HK-2 (cell line): ENCODE results near the gene TRIM45.
A peak's percentile ranks its signal among the peaks of the same experiment; 100 is the strongest.

ENCODE experiments used
- DNase-seq: peaks from one replicate; pipeline ENCODE4 v3.0.0-alpha.2; 2018; ENCODE audit not compliant: unreplicated experiment

The TRIM45 gene

DNA sequence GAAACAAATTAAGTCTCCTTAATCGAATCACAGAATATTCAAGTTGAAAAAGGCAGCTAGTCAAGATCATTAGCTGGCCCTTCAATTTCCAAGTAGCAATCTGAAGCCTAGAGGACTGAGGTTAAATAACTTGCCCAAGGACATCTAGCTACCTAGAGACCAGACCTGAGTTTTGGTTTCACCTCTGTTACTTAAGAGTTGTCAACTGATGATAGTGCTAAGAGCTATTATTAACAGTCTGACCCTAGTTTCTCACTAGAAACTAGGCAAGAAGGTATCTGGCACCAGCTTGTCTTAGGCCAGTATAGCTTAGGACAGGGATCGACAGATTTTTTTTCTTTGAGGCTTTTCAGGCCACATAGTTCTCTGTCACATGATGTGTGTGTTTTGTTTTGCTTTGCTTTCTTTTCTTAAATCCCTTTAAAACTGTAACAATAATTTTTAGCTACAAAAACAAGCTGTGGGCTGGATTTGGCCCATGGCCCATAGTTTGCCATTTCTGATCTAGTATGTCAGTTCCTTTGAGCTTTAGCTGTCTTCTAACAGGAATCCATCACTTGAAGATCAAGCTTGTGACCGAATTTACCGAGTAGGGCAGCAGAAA lies 23.2 kb downstream of the TRIM45 start:
- DNase-seq = no peak

DNA sequence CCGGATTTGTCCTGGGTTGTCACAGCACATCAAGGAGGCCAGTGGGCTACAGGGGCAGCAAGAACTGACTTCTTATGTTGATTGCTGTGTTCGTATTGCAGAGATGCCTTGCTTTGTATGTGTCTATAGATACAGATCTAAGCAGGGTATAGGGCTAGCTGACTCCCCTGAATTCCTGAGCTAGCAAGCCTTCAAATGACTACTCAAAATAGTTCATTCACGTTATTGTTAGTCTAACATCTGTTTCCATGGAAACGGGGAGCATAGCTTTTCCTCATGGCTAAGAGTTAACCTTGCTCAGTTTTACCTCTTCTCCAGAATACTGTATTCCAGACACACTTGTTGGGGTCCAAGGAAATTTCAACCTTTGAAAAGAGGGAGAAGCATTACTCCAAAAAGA lies 24.1 kb downstream of the TRIM45 start:
- DNase-seq = no peak

DNA sequence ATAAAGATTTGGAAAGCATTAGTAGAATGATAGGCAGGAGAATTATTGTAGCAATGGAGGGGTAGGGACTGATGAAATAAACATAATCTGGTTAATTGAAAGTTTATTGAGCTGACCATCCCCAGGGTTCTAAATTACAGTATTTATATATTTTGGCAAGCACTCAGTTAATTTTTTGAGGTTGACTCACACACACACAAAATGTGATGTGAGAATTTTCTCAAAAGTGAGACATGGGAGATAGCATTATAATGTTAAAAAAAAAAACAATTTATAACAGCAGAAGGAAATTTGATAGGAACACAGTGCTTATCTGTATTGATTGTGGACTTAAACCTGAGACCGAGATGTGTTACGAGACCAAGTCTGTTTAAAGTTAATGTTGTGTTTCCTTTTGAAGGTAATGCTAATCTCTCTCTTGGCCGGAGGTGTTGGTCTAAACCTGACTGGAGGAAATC lies 24.6 kb downstream of the TRIM45 start:
- no peak for DNase-seq

GRCh38 chr1:117094841-117095604 lies 26.5 kb downstream of the TRIM45 start:
- no peak for DNase-seq

- DNase-seq = peak; percentile 18
Observed at GRCh38 chr1:117093870-117094621, 27.5 kb downstream of the TRIM45 start.

DNA sequence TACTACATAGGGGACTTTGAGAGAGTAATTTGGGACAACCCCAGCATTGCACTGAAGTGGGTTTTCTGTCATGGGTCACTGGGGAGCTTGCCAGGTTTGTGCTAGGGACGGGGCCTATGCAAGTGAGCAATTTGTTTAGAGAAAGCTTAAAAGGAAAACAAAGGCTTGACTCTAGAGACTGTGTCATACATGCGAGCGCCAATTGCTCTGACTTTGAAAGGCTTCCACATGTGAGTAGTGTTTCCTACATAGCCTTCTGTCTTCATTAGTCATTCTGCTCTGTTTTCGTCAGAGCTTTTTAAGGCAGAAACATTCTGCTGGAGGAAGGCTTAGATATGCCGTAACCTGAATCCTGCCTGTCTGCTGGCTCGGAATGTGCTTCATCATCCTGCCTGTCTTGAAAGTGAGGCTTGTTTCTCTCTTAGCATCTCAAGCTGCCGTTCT lies 28.4 kb downstream of the TRIM45 start:
- no peak for DNase-seq

DNA sequence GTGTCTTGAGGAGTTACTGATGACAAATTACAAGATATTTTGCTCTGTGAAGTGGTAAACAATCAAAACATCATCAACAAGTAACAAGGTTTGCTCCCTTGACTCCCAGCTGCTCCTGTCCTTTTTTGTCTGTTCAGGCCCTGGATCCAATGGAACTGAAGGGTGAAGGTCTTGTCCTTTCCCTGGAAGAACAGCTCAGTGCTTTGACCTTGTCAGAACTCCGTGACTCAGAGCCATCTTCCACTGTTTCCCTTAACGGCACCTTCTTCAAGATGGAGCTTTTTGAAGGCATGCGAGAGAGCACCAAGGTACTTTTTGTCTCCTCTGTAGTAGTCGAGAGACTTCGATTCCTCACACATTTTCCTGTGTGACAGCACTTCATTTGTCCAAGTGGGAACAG lies 29.0 kb downstream of the TRIM45 start:
- no peak for DNase-seq

DNA sequence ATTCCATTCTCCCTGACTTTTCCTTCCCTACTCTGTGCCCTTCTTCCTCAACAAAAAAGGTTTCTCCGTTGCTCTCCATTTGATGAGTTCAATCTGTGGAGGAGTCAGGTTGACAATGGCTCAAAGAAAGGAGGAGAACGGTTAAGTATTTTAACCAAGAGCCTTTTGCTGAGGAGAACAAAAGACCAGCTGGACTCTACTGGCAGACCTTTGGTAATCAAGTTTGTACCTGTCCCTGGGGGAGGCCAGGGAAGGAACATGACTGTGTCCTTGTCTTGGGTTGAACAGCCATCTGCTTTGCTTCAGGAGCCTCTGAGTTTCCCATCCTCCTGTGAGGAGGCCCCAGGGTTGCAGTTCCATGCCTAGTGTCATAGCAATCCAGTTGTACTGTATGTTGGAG lies 31.6 kb downstream of the TRIM45 start:
- no peak for DNase-seq

GRCh38 chr1:117087686-117088085 lies 33.9 kb downstream of the TRIM45 start:
- DNase-seq = no peak

DNA sequence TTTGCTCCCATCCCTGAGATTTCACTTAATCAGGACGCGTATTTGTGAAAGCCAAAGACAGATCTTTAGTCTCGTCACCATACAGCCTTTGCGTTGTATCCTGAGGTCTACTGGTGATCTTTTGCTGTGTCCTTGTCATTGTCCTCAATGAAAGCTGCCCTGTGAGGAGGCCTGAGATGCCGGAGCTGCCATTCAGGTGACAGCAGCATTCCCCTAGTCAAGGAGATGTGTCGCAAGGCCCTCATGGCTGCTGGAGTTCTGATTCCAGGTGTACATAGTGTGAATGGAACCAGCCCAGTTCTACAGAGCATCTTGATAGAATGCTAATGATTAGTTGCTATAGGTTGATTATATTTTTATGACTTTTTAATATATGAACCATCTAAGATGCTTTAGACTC lies 37.3 kb downstream of the TRIM45 start:
- DNase-seq = no peak

- DNase-seq = no peak
Observed at GRCh38 chr1:117079737-117080136, 41.8 kb downstream of the TRIM45 start.

- peak; percentile 37 for DNase-seq
Observed at GRCh38 chr1:117077267-117077666, 44.3 kb downstream of the TRIM45 start.

DNA sequence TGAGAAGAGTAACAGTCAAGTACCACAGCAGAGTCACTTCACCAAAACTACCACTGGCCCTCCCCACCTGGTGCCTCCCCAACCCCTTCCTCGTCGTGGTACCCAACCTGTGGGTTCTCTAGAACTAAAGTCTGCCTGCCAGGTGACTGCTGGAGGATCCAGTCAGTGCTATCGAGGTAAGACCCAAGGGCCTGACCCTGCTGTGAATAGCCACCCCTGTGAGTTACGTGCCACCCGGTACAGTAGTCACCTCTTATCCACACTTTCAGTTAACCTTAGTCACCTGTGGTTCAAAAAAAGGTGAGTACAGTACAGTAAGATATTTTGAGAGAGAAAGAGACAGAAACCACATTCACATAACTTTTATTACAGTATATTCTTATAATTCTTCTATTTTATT lies 44.9 kb downstream of the TRIM45 start:
- no peak for DNase-seq

GRCh38 chr1:117070124-117070523 lies 51.4 kb downstream of the TRIM45 start:
- DNase-seq = no peak

DNA sequence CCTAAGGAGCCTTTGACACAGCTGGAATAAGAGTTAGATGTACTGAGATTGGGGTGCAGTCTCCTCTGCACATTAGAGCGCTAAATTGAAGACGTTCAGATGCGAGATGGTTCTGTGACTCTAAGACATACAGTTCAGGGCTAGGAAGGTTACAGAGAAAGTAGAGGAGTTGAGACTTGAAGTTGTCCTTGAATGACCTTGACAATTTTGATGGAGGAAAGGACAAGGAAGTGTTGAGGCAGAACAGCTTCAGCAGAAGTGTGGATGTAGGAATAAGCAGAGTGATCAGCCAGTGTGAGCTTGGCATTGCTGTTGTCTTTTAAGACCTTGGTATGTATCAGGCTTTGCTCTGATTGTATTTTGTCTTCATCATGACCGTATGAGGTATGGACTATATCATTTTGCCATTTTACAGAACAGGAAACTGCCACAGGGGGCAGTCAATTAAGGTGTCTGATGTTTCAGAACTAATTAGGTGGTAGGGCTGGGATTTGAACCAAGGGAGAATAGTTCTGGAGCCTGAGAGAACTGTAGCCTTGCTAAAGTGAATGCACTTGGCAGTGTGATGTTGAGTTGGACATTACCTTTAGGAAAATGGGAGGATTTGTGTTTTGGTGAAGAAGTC lies 52.2 kb downstream of the TRIM45 start:
- DNase-seq = no peak

GRCh38 chr1:117068580-117068979 lies 53.0 kb downstream of the TRIM45 start:
- no peak for DNase-seq

DNA sequence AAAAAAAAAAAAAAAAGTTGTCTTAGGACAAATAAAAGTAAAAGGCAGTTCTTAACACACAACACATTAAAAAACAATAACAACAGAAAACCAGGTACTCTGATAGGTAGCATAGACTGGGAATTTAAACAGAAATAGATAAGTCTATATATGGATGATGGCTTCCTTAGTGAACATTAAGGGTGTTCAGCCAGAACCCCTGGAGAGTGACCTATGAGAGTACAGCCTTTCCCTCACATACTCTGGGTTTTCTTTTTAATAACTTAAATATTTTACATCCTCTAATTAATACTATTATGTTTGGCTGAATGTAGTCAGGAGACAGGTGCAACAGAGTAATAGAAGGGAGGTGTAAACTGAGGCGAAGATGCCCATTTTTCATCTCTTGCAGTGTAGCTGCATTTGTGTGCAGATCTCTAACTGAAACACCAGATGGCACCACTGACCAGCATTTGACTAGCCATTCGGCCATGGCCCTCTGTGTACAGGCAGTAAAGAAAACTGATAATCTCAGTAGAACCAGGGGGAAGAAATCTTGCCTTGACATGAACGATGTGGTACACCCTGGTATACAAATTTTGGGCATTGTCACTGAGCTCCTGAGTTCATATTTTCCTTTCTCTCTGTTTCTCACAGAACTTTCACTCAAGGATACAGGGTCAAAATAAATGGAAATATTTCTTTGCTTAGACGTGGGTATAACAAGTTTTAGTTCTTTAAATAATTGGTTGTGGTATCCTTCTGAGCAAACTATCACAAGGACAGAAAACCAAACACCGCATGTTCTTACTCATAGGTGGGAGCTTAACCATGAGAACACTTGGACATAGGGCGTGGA lies 53.8 kb downstream of the TRIM45 start:
- DNase-seq = peak; percentile 39

GRCh38 chr1:117066367-117066766 lies 55.2 kb downstream of the TRIM45 start:
- DNase-seq = no peak

GRCh38 chr1:117061986-117062415 lies 59.5 kb downstream of the TRIM45 start:
- DNase-seq = no peak
